ENCODE data around the gene FHIT. TPM values are rescaled to one million over a fixed set of nuclear protein-coding genes. Genes with fewer than 3 reads are reported as not detected.

Gene FHIT
- polyA plus RNA-seq (2013, experiment 1 of 2), result 2.8 TPM
- 1.1 TPM for polyA plus RNA-seq (2013, experiment 2 of 2)

GRCh38 chr3:61251174-61251972 is at the start of gene FHIT:
Gene FHIT, minus strand, starts transcription at chr3:61251452.
- H3K4ac ChIP-seq (ENCODE audit: low read depth, low read length), result no peak within 1 kb of the TSS
- no CpG with 5 or more reads among the region's 41 CpGs for WGBS (ENCODE audit: extremely low coverage, insufficient coverage, low lambda C conversion rate)
- peak; percentile 98 for DNase-seq

GRCh38 chr3:61300786-61301185 is 49.5 kb upstream of the FHIT start:
- no peaks in the 10 kb centered on the region for H3K27me3 ChIP-seq (ENCODE audit: insufficient read depth, low read length, poor library complexity)
- H2BK15ac ChIP-seq (replicated peaks; ENCODE audit: low read depth), result no peak overlapping the region
- DNase-seq, result no peak
- H4K5ac ChIP-seq (ENCODE audit: low read length), result no peak overlapping the region
- no peak overlapping the region for H3K4ac ChIP-seq (ENCODE audit: low read depth, low read length)
- H3K27ac ChIP-seq (ENCODE audit: low read depth, low read length), result no peak overlapping the region
- H2BK5ac ChIP-seq (ENCODE audit: low read length), result no peak overlapping the region
- no peak overlapping the region for H3K4me3 ChIP-seq (ENCODE audit: low read length)
- H4K8ac ChIP-seq (ENCODE audit: low read depth, low read length), result no peak overlapping the region
- no peaks in the 10 kb centered on the region for H3K36me3 ChIP-seq (ENCODE audit: control insufficient read depth, insufficient read depth, low read length)
- H2BK120ac ChIP-seq (ENCODE audit: low read depth, low read length), result no peak overlapping the region
- no peak overlapping the region for H3K9ac ChIP-seq (ENCODE audit: low read length)
- WGBS (ENCODE audit: extremely low coverage, insufficient coverage, low lambda C conversion rate), result no CpG with 5 or more reads among the region's 2 CpGs
- no peaks in the 10 kb centered on the region for H3K79me2 ChIP-seq (ENCODE audit: control insufficient read depth, insufficient read depth, low read length)
- H3K23ac ChIP-seq (ENCODE audit: low read length), result no peak overlapping the region
- H3K4me1 ChIP-seq (ENCODE audit: control insufficient read depth, low read depth, low read length), result no peaks in the 10 kb centered on the region
- no peak overlapping the region for H3K56ac ChIP-seq (ENCODE audit: low read length)
- H3K79me1 ChIP-seq (ENCODE audit: low read length), result no peaks in the 10 kb centered on the region
- no peak overlapping the region for H3K4me2 ChIP-seq (ENCODE audit: low read length)
- H3K18ac ChIP-seq (ENCODE audit: low read length), result no peak overlapping the region
- H2AK5ac ChIP-seq (ENCODE audit: low read length), result no peak overlapping the region

More at GRCh38 chr3:61251174-61251972, at the start of gene FHIT:
- Histone ChIP-seq H2BK15ac (replicated peaks; ENCODE audit: low read depth) (no peak within 1 kb of the TSS), H2BK120ac (ENCODE audit: low read depth, low read length) (no peak within 1 kb of the TSS), H3K79me1 (ENCODE audit: low read length) (no peaks in the 10 kb centered on the region), H3K23ac (ENCODE audit: low read length) (peak within 1 kb of the TSS; percentile 69), H3K18ac (ENCODE audit: low read length) (peak within 1 kb of the TSS; percentile 46), H3K4me2 (ENCODE audit: low read length) (peak within 1 kb of the TSS; percentile 72), H3K4me1 (ENCODE audit: control insufficient read depth, low read depth, low read length) (no peaks in the 10 kb centered on the region), H3K4me3 (ENCODE audit: low read length) (peak within 1 kb of the TSS; percentile 56), H2AK5ac (ENCODE audit: low read length) (no peak within 1 kb of the TSS), H3K9ac (ENCODE audit: low read length) (peak within 1 kb of the TSS; percentile 70), H3K27me3 (ENCODE audit: insufficient read depth, low read length, poor library complexity) (no peaks in the 10 kb centered on the region), H2BK5ac (ENCODE audit: low read length) (no peak within 1 kb of the TSS), H3K27ac (ENCODE audit: low read depth, low read length) (no peak within 1 kb of the TSS), H3K79me2 (ENCODE audit: control insufficient read depth, insufficient read depth, low read length) (no peaks in the 10 kb centered on the region), H4K8ac (ENCODE audit: low read depth, low read length) (peak within 1 kb of the TSS; percentile 90), H3K56ac (ENCODE audit: low read length) (peak within 1 kb of the TSS; percentile 87), H3K36me3 (ENCODE audit: control insufficient read depth, insufficient read depth, low read length) (no peaks in the 10 kb centered on the region), H4K5ac (ENCODE audit: low read length) (no peak within 1 kb of the TSS)

- H3K27ac ChIP-seq (ENCODE audit: low read depth, low read length), result no peak overlapping the region
- H3K27me3 ChIP-seq (ENCODE audit: insufficient read depth, low read length, poor library complexity), result no peaks in the 10 kb centered on the region
- no peak overlapping the region for H2BK120ac ChIP-seq (ENCODE audit: low read depth, low read length)
- no peak overlapping the region for H4K8ac ChIP-seq (ENCODE audit: low read depth, low read length)
- no peak overlapping the region for H3K56ac ChIP-seq (ENCODE audit: low read length)
- H3K4me2 ChIP-seq (ENCODE audit: low read length), result no peak overlapping the region
- H2BK5ac ChIP-seq (ENCODE audit: low read length), result no peak overlapping the region
- no peak overlapping the region for H2BK15ac ChIP-seq (replicated peaks; ENCODE audit: low read depth)
- H3K4ac ChIP-seq (ENCODE audit: low read depth, low read length), result no peak overlapping the region
- H3K4me3 ChIP-seq (ENCODE audit: low read length), result no peak overlapping the region
- no peak for DNase-seq
- no peak overlapping the region for H2AK5ac ChIP-seq (ENCODE audit: low read length)
- no peak overlapping the region for H4K5ac ChIP-seq (ENCODE audit: low read length)
- H3K79me2 ChIP-seq (ENCODE audit: control insufficient read depth, insufficient read depth, low read length), result no peaks in the 10 kb centered on the region
- H3K36me3 ChIP-seq (ENCODE audit: control insufficient read depth, insufficient read depth, low read length), result no peaks in the 10 kb centered on the region
- H3K9ac ChIP-seq (ENCODE audit: low read length), result no peak overlapping the region
- H3K23ac ChIP-seq (ENCODE audit: low read length), result no peak overlapping the region
- no peaks in the 10 kb centered on the region for H3K4me1 ChIP-seq (ENCODE audit: control insufficient read depth, low read depth, low read length)
- H3K79me1 ChIP-seq (ENCODE audit: low read length), result no peaks in the 10 kb centered on the region
- no CpG with 5 or more reads among the region's 4 CpGs for WGBS (ENCODE audit: extremely low coverage, insufficient coverage, low lambda C conversion rate)
- H3K18ac ChIP-seq (ENCODE audit: low read length), result no peak overlapping the region
These were observed 48.7 kb upstream of the FHIT start for GRCh38 chr3:61300006-61300380.

GRCh38 chr3:61299343-61300005 is 48.2 kb upstream of the FHIT start:
- Histone ChIP-seq H3K56ac (ENCODE audit: low read length) (no peak overlapping the region), H3K27ac (ENCODE audit: low read depth, low read length) (no peak overlapping the region), H2BK5ac (ENCODE audit: low read length) (no peak overlapping the region), H4K5ac (ENCODE audit: low read length) (no peak overlapping the region), H3K18ac (ENCODE audit: low read length) (no peak overlapping the region), H3K36me3 (ENCODE audit: control insufficient read depth, insufficient read depth, low read length) (no peaks in the 10 kb centered on the region), H4K8ac (ENCODE audit: low read depth, low read length) (no peak overlapping the region), H3K4me1 (ENCODE audit: control insufficient read depth, low read depth, low read length) (no peaks in the 10 kb centered on the region), H3K4me2 (ENCODE audit: low read length) (no peak overlapping the region), H2AK5ac (ENCODE audit: low read length) (no peak overlapping the region), H3K4me3 (ENCODE audit: low read length) (no peak overlapping the region), H3K23ac (ENCODE audit: low read length) (no peak overlapping the region), H2BK120ac (ENCODE audit: low read depth, low read length) (no peak overlapping the region), H3K4ac (ENCODE audit: low read depth, low read length) (no peak overlapping the region), H3K79me2 (ENCODE audit: control insufficient read depth, insufficient read depth, low read length) (no peaks in the 10 kb centered on the region), H3K79me1 (ENCODE audit: low read length) (no peaks in the 10 kb centered on the region), H2BK15ac (replicated peaks; ENCODE audit: low read depth) (no peak overlapping the region), H3K9ac (ENCODE audit: low read length) (no peak overlapping the region), H3K27me3 (ENCODE audit: insufficient read depth, low read length, poor library complexity) (no peaks in the 10 kb centered on the region)
- peak; percentile 66 for DNase-seq
- WGBS (ENCODE audit: extremely low coverage, insufficient coverage, low lambda C conversion rate), result no CpG with 5 or more reads among the region's 3 CpGs

- H3K79me2 ChIP-seq (ENCODE audit: control insufficient read depth, insufficient read depth, low read length), result no peaks in the 10 kb centered on the region
- H3K9ac ChIP-seq (ENCODE audit: low read length), result no peak overlapping the region
- no peak overlapping the region for H3K4ac ChIP-seq (ENCODE audit: low read depth, low read length)
- H3K27ac ChIP-seq (ENCODE audit: low read depth, low read length), result no peak overlapping the region
- H2BK5ac ChIP-seq (ENCODE audit: low read length), result no peak overlapping the region
- whole genome bisulfite sequencing (ENCODE audit: extremely low coverage, insufficient coverage, low lambda C conversion rate), result no CpG with 5 or more reads among the region's 1 CpG
- no peaks in the 10 kb centered on the region for H3K27me3 ChIP-seq (ENCODE audit: insufficient read depth, low read length, poor library complexity)
- no peak overlapping the region for H2BK15ac ChIP-seq (replicated peaks; ENCODE audit: low read depth)
- no peak overlapping the region for H3K4me3 ChIP-seq (ENCODE audit: low read length)
- H3K56ac ChIP-seq (ENCODE audit: low read length), result no peak overlapping the region
- H3K23ac ChIP-seq (ENCODE audit: low read length), result no peak overlapping the region
- no peak for DNase-seq
- H4K5ac ChIP-seq (ENCODE audit: low read length), result no peak overlapping the region
- no peak overlapping the region for H2BK120ac ChIP-seq (ENCODE audit: low read depth, low read length)
- H4K8ac ChIP-seq (ENCODE audit: low read depth, low read length), result no peak overlapping the region
- no peaks in the 10 kb centered on the region for H3K36me3 ChIP-seq (ENCODE audit: control insufficient read depth, insufficient read depth, low read length)
- H3K4me1 ChIP-seq (ENCODE audit: control insufficient read depth, low read depth, low read length), result no peaks in the 10 kb centered on the region
- H3K18ac ChIP-seq (ENCODE audit: low read length), result no peak overlapping the region
- H2AK5ac ChIP-seq (ENCODE audit: low read length), result no peak overlapping the region
- H3K79me1 ChIP-seq (ENCODE audit: low read length), result no peaks in the 10 kb centered on the region
- no peak overlapping the region for H3K4me2 ChIP-seq (ENCODE audit: low read length)
These were observed 46.6 kb upstream of the FHIT start for GRCh38 chr3:61297821-61298220.
